NCI-H446 (cell line): ENCODE data around the gene GNAT3.

Experiments
- DNase-seq, 2 experiments: peaks; one replicate each; lab custom pipeline; 2025; lab: John Stamatoyannopoulos, UW

Gene GNAT3

GRCh38 chr7:80511964-80512363, at the start of gene GNAT3:
TSS of gene GNAT3 (minus strand) at chr7:80512064. CDS start at chr7:80511926, 138 bp downstream.
- no peak for DNase-seq

- DNase-seq, result no peak
These were observed 46.3 kb upstream of the GNAT3 start for GRCh38 chr7:80558116-80558515.

- DNase-seq, result no peak
These were observed 40.3 kb upstream of the GNAT3 start for GRCh38 chr7:80552031-80552694.

GRCh38 chr7:80550005-80550404, 38.1 kb upstream of the GNAT3 start:
- no peak for DNase-seq

- no peak for DNase-seq
These were observed 37.1 kb upstream of the GNAT3 start for GRCh38 chr7:80548840-80549530.

GRCh38 chr7:80542398-80542797, 30.5 kb upstream of the GNAT3 start:
- no peak for DNase-seq

GRCh38 chr7:80540836-80541235, 29.0 kb upstream of the GNAT3 start:
- DNase-seq, result no peak

GRCh38 chr7:80537091-80537490, 25.2 kb upstream of the GNAT3 start:
- no peak for DNase-seq

- no peak for DNase-seq
These were observed 24.6 kb upstream of the GNAT3 start for GRCh38 chr7:80536426-80536825.

- no peak for DNase-seq
These were observed 21.4 kb upstream of the GNAT3 start for GRCh38 chr7:80533287-80533686.

GRCh38 chr7:80532153-80532552, 20.3 kb upstream of the GNAT3 start:
- no peak for DNase-seq

- DNase-seq, result no peak
These were observed 18.3 kb upstream of the GNAT3 start for GRCh38 chr7:80530136-80530535.

- DNase-seq, result no peak
These were observed 17.5 kb upstream of the GNAT3 start for GRCh38 chr7:80529362-80529761.

GRCh38 chr7:80528689-80529088, 16.8 kb upstream of the GNAT3 start:
- no peak for DNase-seq

- DNase-seq, result no peak
These were observed 14.6 kb upstream of the GNAT3 start for GRCh38 chr7:80526472-80526871.

GRCh38 chr7:80524693-80525092, 12.8 kb upstream of the GNAT3 start:
- no peak for DNase-seq

- no peak for DNase-seq
These were observed 9.9 kb upstream of the GNAT3 start for GRCh38 chr7:80521809-80522208.

GRCh38 chr7:80520199-80520598, 8.3 kb upstream of the GNAT3 start:
- no peak for DNase-seq

GRCh38 chr7:80517282-80517747, 5.5 kb upstream of the GNAT3 start:
- no peak for DNase-seq

GRCh38 chr7:80515298-80515697, 3.4 kb upstream of the GNAT3 start:
- DNase-seq, result no peak

GRCh38 chr7:80510021-80510420, 1.8 kb downstream of the GNAT3 start:
- DNase-seq, result no peak

- no peak for DNase-seq
These were observed 3.4 kb downstream of the GNAT3 start for GRCh38 chr7:80508440-80508839.

- DNase-seq, result no peak
These were observed 5.9 kb downstream of the GNAT3 start for GRCh38 chr7:80505900-80506500.
